Upper lobe of left lung (tissue), 4 donors: ENCODE results near the gene NISCH.

Experiments
- CTCF ChIP-seq, 6 experiments: fragments of 450-650 bp in 4 of 6; fragments of 200-600 bp in 2 of 6; sonication (generic) in 2 of 6; IDR thresholded peaks; one replicate each; pipeline ENCODE4 v1.5.1; 2016 to 2019; ENCODE audit warnings: antibody characterized with exemption in 6 of 6
- EP300 ChIP-seq, 4 donors: sonication (generic); formaldehyde crosslinking; IDR thresholded peaks; one replicate each; pipeline ENCODE4 v1.5.1; 2017; ENCODE audit warnings: antibody characterized with exemption in 4 of 4, control low read depth in 2 of 4
- POLR2A ChIP-seq, 4 donors: fragments of 450-650 bp; IDR thresholded peaks; one replicate each; pipeline ENCODE4 v1.5.1; 2016 to 2017; ENCODE audit warnings: antibody characterized with exemption in 4 of 4, mild to moderate bottlenecking in 2 of 4
- POLR2AphosphoS5 ChIP-seq, 2 donors: sonication (generic); formaldehyde crosslinking; IDR thresholded peaks; one replicate each; pipeline ENCODE4 v1.5.1; 2017; ENCODE audit warnings: antibody characterized with exemption in 2 of 2

GRCh38 chr3:52489453-52489852 lies 34.0 kb downstream of the NISCH start:
- TF ChIP-seq POLR2A (IDR thresholded peaks at IDR 0.05), result no peak
- TF ChIP-seq CTCF (IDR thresholded peaks at IDR 0.05), result no peak
- no peak for TF ChIP-seq POLR2AphosphoS5 (IDR thresholded peaks at IDR 0.05)
- no peak for TF ChIP-seq EP300 (IDR thresholded peaks at IDR 0.05)
